GM11168 (cell line): ENCODE measurements around the gene DOCK10.

Experiments
- in situ Hi-C: fragments of 300-500 bp; cut with MboI; formaldehyde crosslinking; loops from one replicate; pipeline ENCODE4 v1.12.0; 2022; ENCODE audit warnings: low sequenced_read_pairs; ENCODE audit not compliant: unreplicated experiment

The DOCK10 gene

GRCh38 chr2:224983712-224984554, 58.3 kb downstream of the DOCK10 start:
- in situ Hi-C loops = no loop called here

- in situ Hi-C loops = no loop called here
Observed at GRCh38 chr2:224982910-224983711, 59.2 kb downstream of the DOCK10 start.

- in situ Hi-C loops = no loop called here
Observed at GRCh38 chr2:224982226-224982625, 60.0 kb downstream of the DOCK10 start.

GRCh38 chr2:224976629-224977525, 65.4 kb downstream of the DOCK10 start:
- in situ Hi-C loops = no loop called here

GRCh38 chr2:224975761-224976160, 66.5 kb downstream of the DOCK10 start:
- in situ Hi-C loops = no loop called here

- in situ Hi-C loops = no loop called here
Observed at GRCh38 chr2:224973112-224974016, 68.9 kb downstream of the DOCK10 start.

GRCh38 chr2:224971214-224971613, 71.1 kb downstream of the DOCK10 start:
- in situ Hi-C loops = no loop called here

GRCh38 chr2:224970311-224970710, 72.0 kb downstream of the DOCK10 start:
- in situ Hi-C loops = no loop called here

- in situ Hi-C loops = no loop called here
Observed at GRCh38 chr2:224969633-224970260, 72.5 kb downstream of the DOCK10 start.

- in situ Hi-C loops = no loop called here
Observed at GRCh38 chr2:224969095-224969494, 73.2 kb downstream of the DOCK10 start.

GRCh38 chr2:224968051-224968450, 74.2 kb downstream of the DOCK10 start:
- in situ Hi-C loops = no loop called here

- in situ Hi-C loops = no loop called here
Observed at GRCh38 chr2:224966613-224967012, 75.7 kb downstream of the DOCK10 start.

- in situ Hi-C loops = no loop called here
Observed at GRCh38 chr2:224959556-224959955, 82.7 kb downstream of the DOCK10 start.

- in situ Hi-C loops = no loop called here
Observed at GRCh38 chr2:224958873-224959272, 83.4 kb downstream of the DOCK10 start.

- in situ Hi-C loops = no loop called here
Observed at GRCh38 chr2:224958462-224958857, 83.8 kb downstream of the DOCK10 start.

GRCh38 chr2:224957540-224958461, 84.5 kb downstream of the DOCK10 start:
- in situ Hi-C loops = no loop called here

GRCh38 chr2:224956706-224957105, 85.6 kb downstream of the DOCK10 start:
- in situ Hi-C loops = no loop called here

GRCh38 chr2:224954980-224955379, 87.3 kb downstream of the DOCK10 start:
- in situ Hi-C loops = no loop called here
